HL-60 (cell line): ENCODE data around the gene NPAP1.
"Not testable (repeated sequence)": the region's sequence is repeated elsewhere in the genome, so short reads cannot be mapped to it uniquely, and the experiment has no call there.

Experiments used
- DNase-seq, 2 experiments: peaks; one replicate each; pipeline ENCODE4 v3.0.0-alpha.2; 2010 to 2020; ENCODE audit warnings: low read depth in 1 of 2, low spot score in 1 of 2
- H3K27ac ChIP-seq: fragments of 250-450 bp; sonication (Bioruptor Pico); replicated peaks from 2 replicates; pipeline ENCODE4 v1.5.1; 2020; ENCODE audit warnings: mild to moderate bottlenecking, moderate library complexity
- H3K27me3 ChIP-seq: fragments of 250-450 bp; sonication (Bioruptor Pico); 2 replicates; pipeline ENCODE4 v1.5.1; 2021; ENCODE audit warnings: mild to moderate bottlenecking, moderate library complexity; ENCODE audit not compliant: insufficient read depth, poor library complexity, severe bottlenecking
- H3K4me3 ChIP-seq: replicated peaks from 2 replicates; pipeline ENCODE4 v1.5.1; 2011; ENCODE audit warnings: mild to moderate bottlenecking, control low read depth, low read length; ENCODE audit not compliant: insufficient read depth
- GABPA ChIP-seq: IDR thresholded peaks from 2 replicates; pipeline ENCODE4 v1.6.1; 2012; ENCODE audit warnings: low read depth
- POLR2AphosphoS5 ChIP-seq: IDR thresholded peaks from 2 replicates; pipeline ENCODE4 v1.6.1; 2012; ENCODE audit warnings: low read depth
- REST ChIP-seq: IDR thresholded peaks from 2 replicates; pipeline ENCODE4 v1.6.1; 2012; ENCODE audit warnings: low read depth; ENCODE audit not compliant: insufficient replicate concordance
- SPI1 ChIP-seq: IDR thresholded peaks from 2 replicates; pipeline ENCODE4 v1.6.1; 2012; ENCODE audit warnings: low read depth, mild to moderate bottlenecking, borderline replicate concordance
- TF ChIP-seq, protein P1 (sequence below): IDR thresholded peaks from one replicate; pipeline ENCODE4 v1.5.1; 2011; ENCODE audit warnings: low read length, control low read depth, inconsistent platforms; ENCODE audit not compliant: insufficient read depth

Gene NPAP1

GRCh38 chr15:24676431-24676830 is 856 bp downstream of the NPAP1 start:
- no peak for DNase-seq
- no peak overlapping the region for H3K4me3 ChIP-seq
- no peaks in the 10 kb centered on the region for H3K27me3 ChIP-seq
- H3K27ac ChIP-seq = no peak overlapping the region
- TF ChIP-seq POLR2AphosphoS5 (no peak), GABPA (no peak), SPI1 (no peak), REST (no peak)
- TF ChIP-seq, protein P1, sequence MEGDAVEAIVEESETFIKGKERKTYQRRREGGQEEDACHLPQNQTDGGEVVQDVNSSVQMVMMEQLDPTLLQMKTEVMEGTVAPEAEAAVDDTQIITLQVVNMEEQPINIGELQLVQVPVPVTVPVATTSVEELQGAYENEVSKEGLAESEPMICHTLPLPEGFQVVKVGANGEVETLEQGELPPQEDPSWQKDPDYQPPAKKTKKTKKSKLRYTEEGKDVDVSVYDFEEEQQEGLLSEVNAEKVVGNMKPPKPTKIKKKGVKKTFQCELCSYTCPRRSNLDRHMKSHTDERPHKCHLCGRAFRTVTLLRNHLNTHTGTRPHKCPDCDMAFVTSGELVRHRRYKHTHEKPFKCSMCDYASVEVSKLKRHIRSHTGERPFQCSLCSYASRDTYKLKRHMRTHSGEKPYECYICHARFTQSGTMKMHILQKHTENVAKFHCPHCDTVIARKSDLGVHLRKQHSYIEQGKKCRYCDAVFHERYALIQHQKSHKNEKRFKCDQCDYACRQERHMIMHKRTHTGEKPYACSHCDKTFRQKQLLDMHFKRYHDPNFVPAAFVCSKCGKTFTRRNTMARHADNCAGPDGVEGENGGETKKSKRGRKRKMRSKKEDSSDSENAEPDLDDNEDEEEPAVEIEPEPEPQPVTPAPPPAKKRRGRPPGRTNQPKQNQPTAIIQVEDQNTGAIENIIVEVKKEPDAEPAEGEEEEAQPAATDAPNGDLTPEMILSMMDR = no peak

- no peak overlapping the region for H3K27ac ChIP-seq
- no peak for DNase-seq
- TF ChIP-seq POLR2AphosphoS5 = no peak
- no peak for TF ChIP-seq REST
- no peak for TF ChIP-seq SPI1
- TF ChIP-seq GABPA = no peak
- TF ChIP-seq, protein P1 = no peak
- H3K4me3 ChIP-seq = no peak overlapping the region
- H3K27me3 ChIP-seq = no peaks in the 10 kb centered on the region
Observed at GRCh38 chr15:24678485-24678884, 2.9 kb downstream of the NPAP1 start.

DNA sequence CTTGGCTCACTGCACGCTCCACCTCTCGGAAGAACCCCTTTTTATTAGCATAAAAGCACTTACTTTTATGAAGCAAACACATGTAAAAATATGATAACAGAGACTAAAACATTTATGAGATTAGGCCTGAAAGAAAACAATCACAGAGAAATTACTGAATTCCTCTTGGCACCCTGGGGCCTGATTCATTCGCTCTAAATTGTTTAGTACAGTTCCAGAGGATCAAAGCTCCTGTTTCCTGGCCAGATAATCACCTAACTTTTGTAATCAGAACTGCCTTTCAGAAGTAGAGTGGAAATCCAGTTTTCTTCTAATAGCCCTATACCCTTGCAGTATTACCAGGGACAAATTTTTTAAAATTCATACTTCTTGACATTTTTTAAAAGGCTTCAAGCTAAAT is 6.4 kb downstream of the NPAP1 start:
- no peaks in the 10 kb centered on the region for H3K27me3 ChIP-seq
- H3K4me3 ChIP-seq = no peak overlapping the region
- no peak for TF ChIP-seq POLR2AphosphoS5
- TF ChIP-seq GABPA = no peak
- no peak for TF ChIP-seq REST
- TF ChIP-seq, protein P1 = no peak
- TF ChIP-seq SPI1 = no peak
- no peak for DNase-seq
- no peak overlapping the region for H3K27ac ChIP-seq

GRCh38 chr15:24682905-24683304 is 7.3 kb downstream of the NPAP1 start:
- H3K27ac ChIP-seq, H3K4me3 ChIP-seq, DNase-seq, H3K27me3 ChIP-seq: not testable (repeated sequence)
